Esophagus muscularis mucosa (tissue), 4 donors: ENCODE results near the gene RPA3. TPM values are rescaled to one million over a fixed set of nuclear protein-coding genes. Genes with fewer than 3 reads are reported as not detected.

ENCODE experiments used
- DNase-seq: peaks from one replicate; pipeline ENCODE4 v3.0.0-alpha.2; 2017; ENCODE audit errors: extremely low spot score
- H3K27ac ChIP-seq, 4 donors: fragments of 200-600 bp; sonication (generic); replicated peaks in 1 of 4; 1 replicate in 3 of 4; 2 replicates in 1 of 4; pipeline ENCODE4 v1.5.1; 2016 to 2019; ENCODE audit warnings: mild to moderate bottlenecking in 1 of 4
- H3K27me3 ChIP-seq, 4 donors: fragments of 200-600 bp; sonication (generic); one replicate each; pipeline versions ENCODE4 v1.5.1 to v1.6.0; 2016 to 2019
- H3K36me3 ChIP-seq, 4 donors: fragments of 200-600 bp; sonication (generic); one replicate each; pipeline ENCODE4 v1.5.1; 2016 to 2019
- H3K4me1 ChIP-seq, 4 donors: fragments of 200-600 bp; sonication (generic); one replicate each; pipeline ENCODE4 v1.5.1; 2016 to 2019
- H3K4me3 ChIP-seq, 4 donors: fragments of 200-600 bp; sonication (generic); 1 replicate in 2 of 4; 2 replicates in 2 of 4; pipeline ENCODE4 v1.5.1; 2016 to 2019; ENCODE audit warnings: mild to moderate bottlenecking in 4 of 4, moderate library complexity in 1 of 4
- H3K9me3 ChIP-seq, 4 donors: fragments of 200-600 bp; sonication (generic); 1 replicate in 3 of 4; 2 replicates in 1 of 4; pipeline ENCODE4 v1.5.1; 2016 to 2019
- EP300 ChIP-seq: sonication (generic); formaldehyde crosslinking; IDR thresholded peaks from one replicate; pipeline ENCODE4 v1.6.1; 2017; ENCODE audit warnings: antibody characterized with exemption
- POLR2A ChIP-seq: fragments of 450-650 bp; IDR thresholded peaks from one replicate; pipeline ENCODE4 v1.6.1; 2017; ENCODE audit warnings: antibody characterized with exemption, moderate library complexity, mild to moderate bottlenecking, low read depth
- POLR2AphosphoS5 ChIP-seq, 2 donors: sonication (generic); formaldehyde crosslinking; IDR thresholded peaks; one replicate each; pipeline ENCODE4 v1.6.1; 2017; ENCODE audit warnings: antibody characterized with exemption in 2 of 2
- WGBS: methylation state at CpG from one replicate; pipeline ENCODE4 v1.1.5; 2018; 5-methylcytosine and 5-hydroxymethylcytosine counted together
- intact Hi-C: fragments of 100-400 bp; cut with DNase I; formaldehyde crosslinking; loops from one replicate; pipeline ENCODE4 v1.15.1; 2023
- total RNA-seq, 4 donors: library from RNA; depleted of rRNA; stranded (reverse); fragments of >200 nt; gene quantifications; one replicate each; pipeline versions ENCODE4 v1.1.0 to v1.2.1, GENCODE V29; 2016
- TF ChIP-seq, protein P1 (sequence below), 3 experiments: fragments of 200-600 bp in 2 of 3; fragments of 450-650 bp in 1 of 3; sonication (generic) in 2 of 3; IDR thresholded peaks; one replicate each; pipeline ENCODE4 v1.5.1; 2017 to 2019; ENCODE audit warnings: antibody characterized with exemption in 3 of 3, mild to moderate bottlenecking in 2 of 3, moderate library complexity in 1 of 3

RPA3 gene
- total RNA-seq, 4 donors from 2014 or later, result 11.5 to 22.0 (median 16.3) TPM

- Histone ChIP-seq H3K4me3 (no peak overlapping the region), H3K9me3 (no peaks in the 10 kb centered on the region), H3K27me3 (no peaks in the 10 kb centered on the region), H3K36me3 (no peaks in the 10 kb centered on the region), H3K4me1 (peaks cover 19 to 37% (median 25%) of the 10 kb centered on the region in 4 donors), H3K27ac (no peak overlapping the region)
- intact Hi-C loops, result loop anchor here (10.0 kb wide), 1 partner anchor 271 kb away; the partner anchor contains the start of gene GLCCI1
- DNase-seq, result no peak
- no peak for TF ChIP-seq EP300
- no peak for TF ChIP-seq POLR2AphosphoS5 (IDR thresholded peaks at IDR 0.05)
- TF ChIP-seq, protein P1, sequence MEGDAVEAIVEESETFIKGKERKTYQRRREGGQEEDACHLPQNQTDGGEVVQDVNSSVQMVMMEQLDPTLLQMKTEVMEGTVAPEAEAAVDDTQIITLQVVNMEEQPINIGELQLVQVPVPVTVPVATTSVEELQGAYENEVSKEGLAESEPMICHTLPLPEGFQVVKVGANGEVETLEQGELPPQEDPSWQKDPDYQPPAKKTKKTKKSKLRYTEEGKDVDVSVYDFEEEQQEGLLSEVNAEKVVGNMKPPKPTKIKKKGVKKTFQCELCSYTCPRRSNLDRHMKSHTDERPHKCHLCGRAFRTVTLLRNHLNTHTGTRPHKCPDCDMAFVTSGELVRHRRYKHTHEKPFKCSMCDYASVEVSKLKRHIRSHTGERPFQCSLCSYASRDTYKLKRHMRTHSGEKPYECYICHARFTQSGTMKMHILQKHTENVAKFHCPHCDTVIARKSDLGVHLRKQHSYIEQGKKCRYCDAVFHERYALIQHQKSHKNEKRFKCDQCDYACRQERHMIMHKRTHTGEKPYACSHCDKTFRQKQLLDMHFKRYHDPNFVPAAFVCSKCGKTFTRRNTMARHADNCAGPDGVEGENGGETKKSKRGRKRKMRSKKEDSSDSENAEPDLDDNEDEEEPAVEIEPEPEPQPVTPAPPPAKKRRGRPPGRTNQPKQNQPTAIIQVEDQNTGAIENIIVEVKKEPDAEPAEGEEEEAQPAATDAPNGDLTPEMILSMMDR (IDR thresholded peaks at IDR 0.05), result no peak
- TF ChIP-seq POLR2A, result no peak
These were observed 24.5 kb downstream of the RPA3 start for GRCh38 chr7:7693881-7694280.

DNA sequence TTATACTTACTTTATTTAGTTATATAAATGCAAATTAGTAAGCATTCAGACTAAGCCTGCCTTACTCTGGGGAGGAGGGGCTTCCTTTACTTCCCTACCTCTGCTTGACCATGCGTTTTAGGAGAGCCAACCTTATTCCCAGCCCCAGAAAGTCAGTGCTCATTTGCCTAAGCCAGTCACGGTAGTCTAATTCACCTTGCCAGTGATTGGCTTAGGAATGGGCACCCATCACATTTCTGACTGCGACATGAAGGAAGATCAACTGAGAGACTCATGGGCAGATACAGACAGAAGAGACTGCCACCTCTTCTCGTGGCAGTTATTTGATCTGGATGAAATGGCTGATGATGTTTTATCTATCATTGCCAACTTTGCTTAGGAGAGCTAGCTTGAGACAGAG is 29.5 kb downstream of the RPA3 start:
- no peaks in the 10 kb centered on the region for H3K9me3 ChIP-seq
- no peaks in the 10 kb centered on the region for H3K27me3 ChIP-seq
- no peak overlapping the region for H3K4me3 ChIP-seq
- H3K27ac ChIP-seq, result no peak overlapping the region
- peaks cover 12 to 20% (median 16%) of the 10 kb centered on the region in 4 donors for H3K4me1 ChIP-seq
- no peak for DNase-seq
- no peaks in the 10 kb centered on the region for H3K36me3 ChIP-seq
- intact Hi-C loops, result no loop called here
- 94% methylated on average over 4 of the region's 4 CpGs for WGBS
- no peak for TF ChIP-seq POLR2AphosphoS5 (IDR thresholded peaks at IDR 0.05)
- TF ChIP-seq, protein P1 (IDR thresholded peaks at IDR 0.05), result no peak
- TF ChIP-seq POLR2A, result no peak
- no peak for TF ChIP-seq EP300

- TF ChIP-seq POLR2AphosphoS5 (IDR thresholded peaks at IDR 0.05) (no peak), POLR2A (no peak), EP300 (no peak)
- TF ChIP-seq, protein P1 (IDR thresholded peaks at IDR 0.05), result no peak
- no peak overlapping the region for H3K4me3 ChIP-seq
- intact Hi-C loops, result no loop called here
- no peak for DNase-seq
- no peak overlapping the region for H3K27ac ChIP-seq
- WGBS, result 67% methylated on average over 6 of the region's 6 CpGs
- H3K36me3 ChIP-seq, result no peaks in the 10 kb centered on the region
- peaks cover 12 to 20% (median 16%) of the 10 kb centered on the region in 4 donors for H3K4me1 ChIP-seq
- H3K9me3 ChIP-seq, result no peaks in the 10 kb centered on the region
- H3K27me3 ChIP-seq, result no peaks in the 10 kb centered on the region
These were observed 30.1 kb downstream of the RPA3 start for GRCh38 chr7:7688310-7688709.

- Histone ChIP-seq H3K4me3 (no peak overlapping the region), H3K27ac (no peak overlapping the region)
These were observed 30.6 kb downstream of the RPA3 start for GRCh38 chr7:7687800-7688199.

More at GRCh38 chr7:7687800-7688199, 30.6 kb downstream of the RPA3 start:
- TF ChIP-seq EP300 (no peak), POLR2A (no peak), POLR2AphosphoS5 (IDR thresholded peaks at IDR 0.05) (no peak)
- TF ChIP-seq, protein P1 (IDR thresholded peaks at IDR 0.05), result no peak
- Histone ChIP-seq H3K9me3 (no peaks in the 10 kb centered on the region), H3K36me3 (no peaks in the 10 kb centered on the region), H3K27me3 (no peaks in the 10 kb centered on the region), H3K4me1 (peaks cover 15 to 21% (median 21%) of the 10 kb centered on the region in 4 donors)
- no peak for DNase-seq
- intact Hi-C loops, result no loop called here
- 17% methylated on average over 1 of the region's 1 CpG for WGBS
